Measurements from ENCODE around the gene POLR2E.

Gene POLR2E

DNA sequence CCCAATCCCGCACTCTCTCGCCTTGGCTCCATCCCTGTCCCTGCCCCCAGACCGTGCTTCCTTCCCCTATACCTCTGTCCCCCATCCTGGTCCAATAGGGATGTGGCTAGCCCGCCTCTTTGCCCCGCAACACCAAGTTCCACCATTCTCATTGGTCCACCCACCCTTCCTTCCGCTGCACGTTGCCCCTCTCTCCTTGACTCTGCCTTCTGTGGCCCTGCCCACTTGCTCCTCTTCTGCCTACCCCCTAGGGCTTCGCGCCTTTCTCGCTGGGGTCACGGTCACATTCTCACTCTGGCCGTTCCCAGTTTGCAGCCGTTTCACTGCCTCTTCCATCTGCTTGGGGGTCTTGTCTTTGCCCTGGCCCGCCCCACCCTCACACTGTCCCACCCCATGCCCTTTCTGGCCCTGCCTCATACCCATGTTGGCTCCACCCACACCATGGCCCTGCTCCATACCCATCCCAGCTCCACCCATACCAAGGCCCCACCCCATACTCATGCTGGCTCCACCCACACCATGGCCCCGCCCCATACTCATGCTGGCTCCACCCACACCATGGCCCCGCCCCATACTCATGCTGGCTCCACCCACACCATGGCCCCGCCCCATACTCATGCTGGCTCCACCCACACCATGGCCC lies 32.7 kb downstream of the POLR2E start:
- DNase-seq = no peak

DNA sequence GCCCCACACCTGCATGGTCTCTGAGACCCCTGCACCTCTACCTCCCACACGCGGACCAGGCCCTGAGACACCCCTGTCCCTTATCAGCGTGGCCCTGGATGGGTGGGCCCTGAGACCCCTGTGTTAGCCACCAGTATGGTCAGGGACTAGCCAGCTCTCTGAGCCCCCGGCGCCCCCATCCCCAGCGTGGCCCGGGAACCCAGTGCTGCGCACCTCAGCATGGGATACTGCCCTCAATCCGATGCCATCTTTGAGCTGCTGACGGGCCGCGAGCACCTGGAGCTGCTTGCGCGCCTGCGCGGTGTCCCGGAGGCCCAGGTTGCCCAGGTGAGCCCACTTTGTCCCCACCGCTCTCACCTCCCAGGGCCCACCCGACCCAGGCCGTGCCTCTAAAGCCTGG lies 33.2 kb downstream of the POLR2E start:
- DNase-seq = no peak

DNA sequence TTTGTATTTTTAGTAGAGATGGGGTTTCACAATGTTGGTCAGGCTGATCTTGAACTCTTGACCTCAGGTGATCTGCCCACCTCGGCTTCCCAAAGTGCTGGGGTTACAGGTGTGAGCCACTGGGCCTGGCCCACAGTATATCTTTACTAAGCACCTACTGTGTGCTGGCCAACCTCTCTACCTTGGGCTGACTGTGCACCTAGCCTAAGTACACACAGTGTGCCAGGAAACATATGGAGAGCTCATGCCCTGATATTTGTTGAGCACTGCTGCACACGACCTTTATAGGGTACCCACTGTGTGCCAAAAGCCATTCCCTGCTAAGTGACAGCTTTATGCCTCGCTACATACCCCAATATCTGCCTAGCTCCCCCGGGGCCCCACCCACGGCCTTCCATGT lies 34.5 kb downstream of the POLR2E start:
- DNase-seq = no peak

DNA sequence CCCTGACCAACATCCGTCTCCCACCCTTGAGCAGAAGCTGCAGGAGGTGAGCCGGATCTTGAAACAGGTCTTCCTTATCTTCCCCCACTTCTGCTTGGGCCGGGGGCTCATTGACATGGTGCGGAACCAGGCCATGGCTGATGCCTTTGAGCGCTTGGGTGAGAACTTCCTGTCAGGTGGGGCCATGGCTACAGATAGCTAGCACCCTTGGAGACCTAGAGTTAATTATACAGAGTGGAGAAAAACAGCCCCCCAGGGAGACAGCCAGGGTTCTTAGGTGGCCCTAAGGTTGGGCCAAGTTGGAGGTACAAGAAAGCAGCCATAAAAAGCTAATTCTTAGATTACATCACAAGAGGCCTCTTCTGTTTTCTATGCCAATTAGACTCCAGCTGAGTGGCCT lies 37.1 kb downstream of the POLR2E start:
- DNase-seq = no peak

DNA sequence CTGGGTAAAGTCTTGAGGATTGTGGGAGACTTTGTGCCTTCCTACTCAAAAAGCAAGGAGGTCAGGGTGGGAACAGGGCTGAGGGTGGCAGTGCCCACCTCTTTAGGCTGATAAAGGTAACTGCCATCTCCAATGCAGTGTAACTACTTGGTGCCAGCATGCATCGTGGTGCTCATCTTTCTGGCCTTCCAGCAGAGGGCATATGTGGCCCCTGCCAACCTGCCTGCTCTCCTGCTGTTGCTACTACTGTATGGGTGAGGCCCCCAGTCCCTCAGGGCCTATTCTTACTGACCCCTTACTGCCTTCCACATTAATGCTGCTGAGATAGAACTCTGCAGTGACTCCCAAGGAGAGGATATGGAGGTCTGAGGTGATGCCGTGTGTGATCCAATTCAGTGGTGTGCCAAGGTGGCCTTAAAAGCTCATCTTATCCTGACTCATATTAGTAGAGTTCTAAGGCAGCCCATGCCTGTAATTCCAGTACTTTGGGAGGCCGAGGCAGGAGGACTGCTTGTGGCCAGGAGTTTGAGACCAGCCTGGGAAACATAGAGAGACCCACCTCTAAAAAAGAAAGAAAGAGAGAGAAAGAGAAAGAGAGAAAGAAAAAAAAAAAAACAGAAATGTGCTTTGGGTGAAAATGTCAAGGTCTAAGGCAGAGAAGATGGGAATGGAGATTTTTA lies 37.9 kb downstream of the POLR2E start:
- peak in 1 of 2 experiments; percentile 36 for DNase-seq

DNA sequence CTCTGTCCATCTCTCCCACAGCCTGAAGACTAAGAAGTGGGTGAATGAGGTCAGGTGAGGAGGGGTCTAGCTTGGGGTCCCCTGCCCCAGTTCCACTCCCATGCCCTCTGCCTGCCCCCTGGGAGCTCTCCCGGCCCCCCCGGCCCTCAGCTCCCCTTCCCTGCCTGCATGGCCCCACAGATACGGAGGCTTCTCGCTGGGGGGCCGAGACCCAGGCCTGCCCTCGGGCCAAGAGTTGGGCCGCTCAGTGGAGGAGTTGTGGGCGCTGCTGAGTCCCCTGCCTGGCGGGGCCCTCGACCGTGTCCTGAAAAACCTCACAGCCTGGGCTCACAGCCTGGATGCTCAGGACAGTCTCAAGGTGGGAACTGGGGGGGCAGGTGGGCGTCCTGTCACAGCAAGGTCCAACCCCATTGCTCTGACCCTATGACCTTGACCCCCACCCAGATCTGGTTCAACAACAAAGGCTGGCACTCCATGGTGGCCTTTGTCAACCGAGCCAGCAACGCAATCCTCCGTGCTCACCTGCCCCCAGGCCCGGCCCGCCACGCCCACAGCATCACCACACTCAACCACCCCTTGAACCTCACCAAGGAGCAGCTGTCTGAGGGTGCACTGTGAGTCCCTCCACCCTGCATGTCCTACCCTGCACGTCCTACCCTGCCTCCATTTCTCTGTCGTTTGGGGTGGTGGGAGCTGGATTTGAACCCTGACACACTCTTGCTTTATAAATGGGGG lies 39.1 kb downstream of the POLR2E start:
- DNase-seq = no peak

DNA sequence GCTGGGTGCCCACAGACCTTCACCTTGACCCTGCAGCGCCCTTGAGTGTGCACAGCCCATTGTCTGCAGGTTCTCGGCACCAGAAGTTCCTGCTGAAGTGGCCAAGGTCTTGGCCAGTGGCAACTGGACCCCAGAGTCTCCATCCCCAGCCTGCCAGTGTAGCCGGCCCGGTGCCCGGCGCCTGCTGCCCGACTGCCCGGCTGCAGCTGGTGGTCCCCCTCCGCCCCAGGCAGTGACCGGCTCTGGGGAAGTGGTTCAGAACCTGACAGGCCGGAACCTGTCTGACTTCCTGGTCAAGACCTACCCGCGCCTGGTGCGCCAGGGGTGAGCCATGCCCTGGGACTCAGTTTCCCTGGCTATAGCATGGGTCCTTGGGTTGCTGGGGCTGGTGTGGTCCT lies 40.1 kb downstream of the POLR2E start:
- DNase-seq = no peak

DNA sequence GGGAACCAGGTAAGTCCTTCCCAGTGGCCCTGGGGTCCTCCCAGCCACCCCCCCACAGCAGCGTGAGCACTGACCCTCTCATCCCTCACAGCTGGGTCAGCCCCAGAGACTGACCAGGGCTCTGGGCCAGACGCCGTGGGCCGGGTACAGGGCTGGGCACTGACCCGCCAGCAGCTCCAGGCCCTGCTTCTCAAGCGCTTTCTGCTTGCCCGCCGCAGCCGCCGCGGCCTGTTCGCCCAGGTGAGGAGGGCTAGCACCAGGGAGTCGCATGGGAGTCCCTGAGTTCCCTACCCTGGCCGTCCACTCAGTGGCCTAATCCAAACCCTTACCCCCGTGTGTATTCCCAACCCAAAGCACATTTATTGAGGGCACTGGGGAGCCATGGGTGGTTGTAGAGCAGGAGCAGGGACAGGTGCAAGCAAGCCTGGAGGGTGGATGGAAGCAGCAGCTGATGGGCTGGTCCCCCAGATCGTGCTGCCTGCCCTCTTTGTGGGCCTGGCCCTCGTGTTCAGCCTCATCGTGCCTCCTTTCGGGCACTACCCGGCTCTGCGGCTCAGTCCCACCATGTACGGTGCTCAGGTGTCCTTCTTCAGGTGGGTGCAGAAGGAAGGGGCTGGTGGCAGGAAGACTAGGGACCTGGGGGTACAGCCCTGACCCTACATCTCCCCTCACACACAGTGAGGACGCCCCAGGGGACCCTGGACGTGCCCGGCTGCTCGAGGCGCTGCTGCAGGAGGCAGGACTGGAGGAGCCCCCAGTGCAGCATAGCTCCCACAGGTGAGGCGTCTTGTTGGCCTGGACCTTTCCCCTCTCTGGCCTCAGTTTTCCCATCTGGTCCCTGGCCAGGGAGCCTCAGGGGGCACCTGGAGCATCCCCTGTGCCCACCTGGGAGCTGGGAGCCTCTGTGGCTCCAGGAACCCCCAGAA lies 40.8 kb downstream of the POLR2E start:
- DNase-seq = no peak

DNA sequence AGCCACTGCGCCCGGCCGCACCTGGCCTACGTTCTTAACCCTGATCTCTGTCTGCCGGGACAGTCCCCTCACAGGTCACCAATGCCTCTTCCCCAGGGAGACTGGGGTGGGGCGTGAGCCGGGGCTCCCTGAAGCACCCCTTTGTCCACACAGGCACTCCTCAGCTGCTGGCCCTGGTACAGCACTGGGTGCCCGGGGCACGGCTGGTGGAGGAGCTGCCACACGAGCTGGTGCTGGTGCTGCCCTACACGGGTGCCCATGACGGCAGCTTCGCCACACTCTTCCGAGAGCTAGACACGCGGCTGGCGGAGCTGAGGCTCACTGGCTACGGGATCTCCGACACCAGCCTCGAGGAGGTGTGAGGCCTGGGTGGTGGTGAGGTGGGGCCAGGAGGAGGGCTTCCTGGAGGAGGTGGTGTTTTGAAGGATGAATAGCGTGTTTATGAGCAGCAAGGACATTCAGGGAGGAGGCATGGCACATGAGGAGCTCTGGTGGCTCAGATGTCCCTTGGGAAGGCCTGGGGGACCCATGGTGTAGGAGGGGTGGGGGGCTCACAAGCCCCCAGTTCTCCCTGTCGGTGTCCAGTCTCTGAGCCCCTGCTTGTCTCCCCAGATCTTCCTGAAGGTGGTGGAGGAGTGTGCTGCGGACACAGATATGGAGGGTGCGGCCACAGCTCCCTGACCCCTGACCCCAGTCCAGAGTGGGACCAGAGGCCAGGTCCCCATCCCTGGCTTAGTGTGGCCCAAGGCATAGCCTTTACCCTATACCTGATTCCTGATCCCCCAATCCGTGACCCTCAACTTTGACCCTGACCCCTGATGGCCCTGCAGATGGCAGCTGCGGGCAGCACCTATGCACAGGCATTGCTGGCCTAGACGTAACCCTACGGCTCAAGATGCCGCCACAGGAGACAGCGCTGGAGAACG lies 41.7 kb downstream of the POLR2E start:
- no peak for DNase-seq

DNA sequence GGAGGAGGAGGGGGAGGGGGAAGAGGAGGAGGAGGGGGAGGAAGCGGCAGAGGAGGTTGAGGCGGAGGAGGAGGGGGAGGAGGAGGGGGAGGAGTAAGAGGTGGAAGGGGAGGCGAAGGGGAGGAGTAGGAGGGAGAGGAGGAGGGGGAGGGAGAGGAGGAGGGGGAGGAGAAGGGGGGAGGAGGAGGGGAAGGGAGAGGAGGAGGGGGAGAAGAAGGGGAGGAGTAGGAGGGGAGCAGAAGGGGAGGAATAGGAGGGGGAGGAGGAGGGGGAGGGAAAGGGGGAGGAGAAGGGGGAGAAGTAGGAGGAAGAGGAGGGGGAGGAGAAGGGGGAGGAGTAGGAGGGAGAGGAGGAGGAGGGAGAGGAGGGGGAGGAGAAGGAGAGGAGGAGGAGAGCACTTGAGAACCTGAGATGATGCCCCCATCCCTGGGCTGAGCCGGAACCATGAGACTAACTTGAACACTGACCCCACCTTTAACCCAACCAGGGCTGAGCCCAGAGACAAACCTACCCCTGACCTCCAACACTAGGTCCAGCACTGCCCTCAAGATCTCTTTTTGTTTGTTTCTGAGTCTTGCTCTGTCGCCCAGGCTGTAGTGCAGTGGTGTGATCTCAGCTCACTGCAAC lies 42.7 kb downstream of the POLR2E start:
- DNase-seq = no peak

DNA sequence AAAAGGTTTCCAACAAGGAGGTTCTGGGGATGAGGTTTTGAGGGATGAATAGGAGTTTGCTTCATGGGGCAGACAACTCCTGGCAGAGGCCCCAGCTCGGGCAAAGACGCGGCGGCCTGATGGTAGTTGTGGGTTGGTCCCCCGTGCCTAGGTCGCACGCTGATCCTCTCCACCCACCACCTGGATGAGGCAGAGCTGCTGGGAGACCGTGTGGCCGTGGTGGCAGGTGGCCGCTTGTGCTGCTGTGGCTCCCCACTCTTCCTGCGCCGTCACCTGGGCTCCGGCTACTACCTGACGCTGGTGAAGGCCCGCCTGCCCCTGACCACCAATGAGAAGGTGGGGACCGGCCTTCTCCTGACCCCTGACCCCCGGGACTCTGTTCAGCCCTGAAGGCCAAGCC lies 43.4 kb downstream of the POLR2E start:
- DNase-seq = no peak

DNA sequence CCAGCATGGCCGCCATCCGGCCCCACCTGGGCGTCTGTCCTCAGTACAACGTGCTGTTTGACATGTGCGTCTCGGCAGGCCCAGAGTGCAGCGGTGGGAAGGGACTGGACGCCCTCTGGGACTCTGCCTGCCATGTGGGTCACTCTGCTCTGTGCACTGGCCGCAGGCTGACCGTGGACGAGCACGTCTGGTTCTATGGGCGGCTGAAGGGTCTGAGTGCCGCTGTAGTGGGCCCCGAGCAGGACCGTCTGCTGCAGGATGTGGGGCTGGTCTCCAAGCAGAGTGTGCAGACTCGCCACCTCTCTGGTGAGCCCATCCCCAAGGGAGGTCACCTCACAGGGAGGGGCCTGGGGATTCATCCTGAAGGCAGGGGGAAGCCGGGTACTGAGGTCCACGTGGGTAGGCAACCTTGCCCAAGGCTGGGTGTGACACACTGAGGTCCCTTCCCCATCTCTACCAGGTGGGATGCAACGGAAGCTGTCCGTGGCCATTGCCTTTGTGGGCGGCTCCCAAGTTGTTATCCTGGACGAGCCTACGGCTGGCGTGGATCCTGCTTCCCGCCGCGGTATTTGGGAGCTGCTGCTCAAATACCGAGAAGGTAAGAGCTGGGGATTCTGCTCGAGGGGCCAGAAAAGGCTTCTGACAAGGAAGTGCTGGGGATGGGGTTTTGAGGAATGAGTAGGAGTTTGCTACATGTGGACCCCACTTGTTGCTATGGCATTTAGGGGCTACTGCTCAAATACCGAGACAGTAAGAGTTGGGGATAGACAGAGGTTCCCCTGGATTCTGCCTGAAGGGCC lies 44.0 kb downstream of the POLR2E start:
- DNase-seq = no peak

DNA sequence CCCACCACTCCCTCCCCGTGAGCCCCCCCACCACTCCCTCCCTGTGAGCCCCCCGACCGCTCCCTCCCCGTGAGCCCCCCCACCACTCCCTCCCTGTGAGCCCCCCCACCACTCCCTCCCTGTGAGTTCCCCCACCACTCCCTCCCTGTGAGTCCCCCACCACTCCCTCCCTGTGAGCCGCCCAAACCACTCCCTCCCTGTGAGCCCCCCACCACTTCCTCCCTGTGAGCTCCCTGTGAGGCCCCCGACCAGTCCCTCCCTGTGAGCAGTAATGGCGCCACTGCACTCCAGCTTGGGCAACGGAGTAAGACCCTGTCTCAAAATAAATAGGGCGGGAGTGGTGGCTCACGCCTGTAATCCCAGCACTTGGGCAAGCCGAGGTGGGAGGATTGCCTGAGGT lies 45.4 kb downstream of the POLR2E start:
- no peak for DNase-seq

DNA sequence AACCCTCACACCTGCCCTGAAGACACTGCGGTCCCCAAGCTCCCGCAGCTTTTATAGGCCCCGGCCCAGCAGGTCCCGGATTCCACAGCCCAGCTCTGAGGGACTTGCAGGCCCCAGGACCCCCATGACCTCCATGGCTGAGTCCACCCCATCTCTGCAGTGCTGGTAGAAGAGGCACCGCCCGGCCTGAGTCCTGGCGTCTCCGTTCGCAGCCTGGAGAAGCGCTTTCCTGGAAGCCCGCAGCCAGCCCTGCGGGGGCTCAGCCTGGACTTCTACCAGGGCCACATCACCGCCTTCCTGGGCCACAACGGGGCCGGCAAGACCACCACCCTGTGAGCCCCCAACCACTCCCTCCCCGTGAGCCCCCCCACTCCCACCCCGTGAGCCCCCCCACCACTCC lies 46.1 kb downstream of the POLR2E start:
- DNase-seq = no peak

DNA sequence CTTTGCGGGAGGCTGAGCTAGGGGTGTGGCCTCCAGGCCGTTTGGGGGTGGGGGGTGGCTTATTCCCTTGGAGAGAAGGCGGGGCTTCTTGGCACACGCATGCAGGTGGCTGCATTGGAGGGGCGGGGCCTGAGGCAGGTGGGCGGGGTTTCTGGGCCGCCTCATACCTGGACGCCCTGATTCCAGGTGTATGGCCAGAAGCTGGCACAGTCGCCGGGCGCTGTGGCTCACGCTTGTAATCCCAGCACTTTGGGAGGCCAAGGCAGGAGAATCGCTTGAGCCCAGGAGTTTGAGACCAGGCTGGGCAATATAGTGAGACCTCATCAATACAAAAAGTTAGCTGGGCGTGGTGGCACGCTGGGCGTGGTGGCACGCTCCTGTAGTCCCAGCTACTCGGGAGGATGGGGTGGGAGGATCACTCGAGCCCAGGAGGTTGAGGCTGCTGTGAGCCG lies 47.5 kb downstream of the POLR2E start:
- no peak for DNase-seq

DNA sequence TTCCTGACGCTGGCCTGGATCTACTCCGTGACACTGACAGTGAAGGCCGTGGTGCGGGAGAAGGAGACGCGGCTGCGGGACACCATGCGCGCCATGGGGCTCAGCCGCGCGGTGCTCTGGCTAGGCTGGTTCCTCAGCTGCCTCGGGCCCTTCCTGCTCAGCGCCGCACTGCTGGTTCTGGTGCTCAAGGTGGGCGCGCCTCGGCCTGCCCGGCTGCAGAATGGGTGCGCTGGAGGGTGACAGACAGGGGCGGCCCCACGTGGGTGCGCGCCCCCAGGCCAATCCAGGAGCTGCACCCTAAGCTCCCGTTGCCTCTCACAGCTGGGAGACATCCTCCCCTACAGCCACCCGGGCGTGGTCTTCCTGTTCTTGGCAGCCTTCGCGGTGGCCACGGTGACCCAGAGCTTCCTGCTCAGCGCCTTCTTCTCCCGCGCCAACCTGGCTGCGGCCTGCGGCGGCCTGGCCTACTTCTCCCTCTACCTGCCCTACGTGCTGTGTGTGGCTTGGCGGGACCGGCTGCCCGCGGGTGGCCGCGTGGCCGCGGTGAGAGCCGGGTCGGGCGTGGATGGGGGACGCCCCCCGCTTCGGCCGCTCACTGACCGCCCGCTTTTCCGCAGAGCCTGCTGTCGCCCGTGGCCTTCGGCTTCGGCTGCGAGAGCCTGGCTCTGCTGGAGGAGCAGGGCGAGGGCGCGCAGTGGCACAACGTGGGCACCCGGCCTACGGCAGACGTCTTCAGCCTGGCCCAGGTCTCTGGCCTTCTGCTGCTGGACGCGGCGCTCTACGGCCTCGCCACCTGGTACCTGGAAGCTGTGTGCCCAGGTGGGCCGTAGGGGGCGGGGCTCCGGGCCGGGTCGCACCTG lies 48.1 kb downstream of the POLR2E start:
- DNase-seq = no peak

DNA sequence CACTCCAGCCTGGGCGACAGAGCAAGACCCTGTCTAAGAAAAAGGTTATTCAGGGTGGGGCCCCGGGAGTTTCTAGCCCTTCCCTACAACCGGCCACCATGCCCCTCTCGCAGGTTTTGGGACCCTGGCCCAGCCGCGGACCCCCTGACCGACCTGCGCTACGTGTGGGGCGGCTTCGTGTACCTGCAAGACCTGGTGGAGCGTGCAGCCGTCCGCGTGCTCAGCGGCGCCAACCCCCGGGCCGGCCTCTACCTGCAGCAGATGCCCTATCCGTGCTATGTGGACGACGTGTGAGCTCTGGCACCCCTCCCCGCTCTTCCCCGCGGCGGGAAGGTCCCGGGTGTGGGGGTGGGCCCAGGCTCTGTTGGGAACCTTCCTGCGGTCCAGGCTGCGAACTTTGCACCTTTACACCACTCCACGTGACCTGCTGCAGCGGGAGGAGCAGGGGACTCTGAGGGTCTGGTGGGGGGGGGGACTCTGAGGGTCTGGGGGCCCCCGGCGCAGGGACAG lies 49.0 kb downstream of the POLR2E start:
- DNase-seq = no peak

DNA sequence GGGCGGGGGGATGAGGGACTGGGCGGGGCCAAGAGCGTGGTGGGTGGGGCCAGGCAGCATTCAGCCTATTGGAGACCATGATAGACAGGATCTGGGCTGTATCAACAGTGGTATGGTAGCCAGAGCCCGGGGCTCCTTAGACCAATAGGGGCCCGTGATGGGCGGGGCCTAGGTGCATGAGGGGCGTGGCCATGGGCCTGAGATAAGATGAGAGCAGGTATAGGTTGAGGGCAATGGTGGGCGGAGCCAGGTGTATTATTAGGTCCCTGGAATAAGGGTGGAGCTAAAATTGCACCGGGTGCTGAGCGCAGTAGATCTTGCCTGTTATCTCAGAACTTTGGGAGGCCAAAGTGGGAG lies 50.0 kb downstream of the POLR2E start:
- peak in 1 of 2 experiments; percentile 49 for DNase-seq
